Activated CD4-positive, alpha-beta T cell treated with anti-CD3 and anti-CD28 coated beads for 48 hours (primary cell): ENCODE data around the gene MAP3K1.
"Not testable (repeated sequence)": the region's sequence is repeated elsewhere in the genome, so short reads cannot be mapped to it uniquely, and the experiment has no call there.

ENCODE experiments used
- DNase-seq: peaks from one replicate; pipeline ENCODE4 v3.0.0-alpha.2; 2020

The MAP3K1 gene

GRCh38 chr5:56816546-56817081 is 1.3 kb downstream of the MAP3K1 start:
- DNase-seq = peak; percentile 73

GRCh38 chr5:56817263-56818014 is 2.1 kb downstream of the MAP3K1 start:
- DNase-seq = no peak

- DNase-seq = no peak
Observed at GRCh38 chr5:56818450-56819037, 3.2 kb downstream of the MAP3K1 start.

- DNase-seq = no peak
Observed at GRCh38 chr5:56819060-56819881, 3.9 kb downstream of the MAP3K1 start.

- DNase-seq = not testable (repeated sequence)
Observed at GRCh38 chr5:56821868-56822267, 6.5 kb downstream of the MAP3K1 start.

GRCh38 chr5:56822981-56823380 is 7.6 kb downstream of the MAP3K1 start:
- no peak for DNase-seq

- no peak for DNase-seq
Observed at GRCh38 chr5:56824019-56824418, 8.7 kb downstream of the MAP3K1 start.

- no peak for DNase-seq
Observed at GRCh38 chr5:56825222-56825824, 10.0 kb downstream of the MAP3K1 start.

GRCh38 chr5:56827049-56827448 is 11.7 kb downstream of the MAP3K1 start:
- DNase-seq = no peak

GRCh38 chr5:56827924-56828323 is 12.6 kb downstream of the MAP3K1 start:
- no peak for DNase-seq

- DNase-seq = peak; percentile 74
Observed at GRCh38 chr5:56829137-56829908, 14.0 kb downstream of the MAP3K1 start.

- DNase-seq = no peak
Observed at GRCh38 chr5:56831773-56832172, 16.4 kb downstream of the MAP3K1 start.

- DNase-seq = peak; percentile 51
Observed at GRCh38 chr5:56833325-56833724, 18.0 kb downstream of the MAP3K1 start.

GRCh38 chr5:56837381-56837780 is 22.0 kb downstream of the MAP3K1 start:
- DNase-seq = no peak

GRCh38 chr5:56837956-56838355 is 22.6 kb downstream of the MAP3K1 start:
- no peak for DNase-seq

- DNase-seq = no peak
Observed at GRCh38 chr5:56838409-56839039, 23.2 kb downstream of the MAP3K1 start.

- DNase-seq = no peak
Observed at GRCh38 chr5:56839062-56839461, 23.7 kb downstream of the MAP3K1 start.

GRCh38 chr5:56840597-56840996 is 25.2 kb downstream of the MAP3K1 start:
- DNase-seq = no peak

GRCh38 chr5:56845277-56845676 is 29.9 kb downstream of the MAP3K1 start:
- DNase-seq = no peak

GRCh38 chr5:56845904-56846480 is 30.6 kb downstream of the MAP3K1 start:
- no peak for DNase-seq

- DNase-seq = no peak
Observed at GRCh38 chr5:56848206-56848605, 32.9 kb downstream of the MAP3K1 start.
